Transverse colon (tissue), 3 donors: ENCODE data around the gene AGK.

ENCODE experiments used
- EP300 ChIP-seq: sonication (generic); formaldehyde crosslinking; IDR thresholded peaks from one replicate; pipeline ENCODE4 v1.6.1; 2017; ENCODE audit warnings: antibody characterized with exemption, low read depth
- POLR2A ChIP-seq: fragments of 450-650 bp; IDR thresholded peaks from one replicate; pipeline ENCODE4 v1.6.1; 2016; ENCODE audit warnings: antibody characterized with exemption, mild to moderate bottlenecking, moderate library complexity
- TF ChIP-seq, protein P1 (sequence below), 5 experiments: fragments of 200-600 bp in 3 of 5; fragments of 450-650 bp in 2 of 5; sonication (generic) in 3 of 5; IDR thresholded peaks; 1 replicate in 2 of 5; 2 replicates in 3 of 5; pipeline ENCODE4 v1.5.1; 2016 to 2017; ENCODE audit warnings: antibody characterized with exemption in 5 of 5, inconsistent platforms in 3 of 5, mild to moderate bottlenecking in 2 of 5, moderate library complexity in 1 of 5

DNA sequence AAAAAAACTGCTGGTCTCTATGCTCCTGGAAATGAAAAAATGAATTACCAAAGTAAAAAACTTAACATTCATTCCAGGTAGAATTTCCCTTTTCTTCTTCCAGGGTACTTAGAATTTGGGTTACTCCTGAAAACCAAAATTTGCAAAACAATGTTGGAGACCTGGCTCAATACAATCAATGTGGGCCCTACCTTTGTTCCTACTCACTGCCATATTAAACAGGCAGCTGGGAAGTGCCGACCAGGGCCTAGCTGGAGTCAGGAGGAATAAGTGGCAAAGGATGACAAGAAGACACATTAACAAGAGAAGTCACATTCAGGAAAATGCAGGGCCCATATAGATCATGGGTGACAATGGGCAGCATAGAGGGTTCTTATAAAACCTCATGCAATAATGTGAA is 6.4 kb upstream of the AGK start:
- no peak for TF ChIP-seq EP300
- TF ChIP-seq, protein P1, sequence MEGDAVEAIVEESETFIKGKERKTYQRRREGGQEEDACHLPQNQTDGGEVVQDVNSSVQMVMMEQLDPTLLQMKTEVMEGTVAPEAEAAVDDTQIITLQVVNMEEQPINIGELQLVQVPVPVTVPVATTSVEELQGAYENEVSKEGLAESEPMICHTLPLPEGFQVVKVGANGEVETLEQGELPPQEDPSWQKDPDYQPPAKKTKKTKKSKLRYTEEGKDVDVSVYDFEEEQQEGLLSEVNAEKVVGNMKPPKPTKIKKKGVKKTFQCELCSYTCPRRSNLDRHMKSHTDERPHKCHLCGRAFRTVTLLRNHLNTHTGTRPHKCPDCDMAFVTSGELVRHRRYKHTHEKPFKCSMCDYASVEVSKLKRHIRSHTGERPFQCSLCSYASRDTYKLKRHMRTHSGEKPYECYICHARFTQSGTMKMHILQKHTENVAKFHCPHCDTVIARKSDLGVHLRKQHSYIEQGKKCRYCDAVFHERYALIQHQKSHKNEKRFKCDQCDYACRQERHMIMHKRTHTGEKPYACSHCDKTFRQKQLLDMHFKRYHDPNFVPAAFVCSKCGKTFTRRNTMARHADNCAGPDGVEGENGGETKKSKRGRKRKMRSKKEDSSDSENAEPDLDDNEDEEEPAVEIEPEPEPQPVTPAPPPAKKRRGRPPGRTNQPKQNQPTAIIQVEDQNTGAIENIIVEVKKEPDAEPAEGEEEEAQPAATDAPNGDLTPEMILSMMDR (IDR thresholded peaks at IDR 0.05), result no peak
- no peak for TF ChIP-seq POLR2A
